AG09319 (cell line): Measurements from ENCODE around the gene PAIP2.
"Not testable (repeated sequence)": the region's sequence is repeated elsewhere in the genome, so short reads cannot be mapped to it uniquely, and the experiment has no call there.

Source experiments
- DNase-seq: peaks from one replicate; pipeline ENCODE4 v3.0.0-alpha.2; 2010; ENCODE audit warnings: low read depth; ENCODE audit errors: extremely low read depth
- CTCF ChIP-seq: IDR thresholded peaks from 2 replicates; pipeline ENCODE4 v1.5.1; 2011; ENCODE audit warnings: low read depth, mild to moderate bottlenecking, inconsistent platforms, low read length, moderate library complexity

The PAIP2 gene

GRCh38 chr5:139385061-139386049, 43.7 kb downstream of the PAIP2 start:
- TF ChIP-seq CTCF = no peak
- no peak for DNase-seq

GRCh38 chr5:139386050-139386438, 44.4 kb downstream of the PAIP2 start:
- no peak for DNase-seq

GRCh38 chr5:139386956-139387355, 45.3 kb downstream of the PAIP2 start:
- DNase-seq = not testable (repeated sequence)

More at GRCh38 chr5:139386050-139386438, 44.4 kb downstream of the PAIP2 start:
- no peak for TF ChIP-seq CTCF

GRCh38 chr5:139387611-139388197, 46.0 kb downstream of the PAIP2 start:
- DNase-seq = no peak
- TF ChIP-seq CTCF = no peak

- DNase-seq = no peak
- TF ChIP-seq CTCF = no peak
Observed at GRCh38 chr5:139388198-139388821, 46.7 kb downstream of the PAIP2 start.

GRCh38 chr5:139389701-139390638, 48.3 kb downstream of the PAIP2 start, which contains the start of gene MZB1:
MZB1 (minus strand) TSS chr5:139389913; CDS start chr5:139389856, 57 bp downstream.
- TF ChIP-seq CTCF = no peak
- DNase-seq = no peak
